Adrenal gland (tissue), 5 donors: ENCODE measurements around the gene BPHL.

Experiments
- CTCF ChIP-seq, 6 experiments: fragments of 450-650 bp in 4 of 6; fragments of 200-600 bp in 2 of 6; sonication (generic) in 1 of 6; IDR thresholded peaks; 1 replicate in 5 of 6; 2 replicates in 1 of 6; pipeline versions ENCODE4 v1.5.1 to v1.8.0; 2016 to 2021; ENCODE audit warnings: antibody characterized with exemption in 6 of 6, mild to moderate bottlenecking in 2 of 6, moderate library complexity in 1 of 6
- POLR2A ChIP-seq, 2 donors: fragments of 450-650 bp; IDR thresholded peaks; one replicate each; pipeline ENCODE4 v1.6.1; 2017; ENCODE audit warnings: antibody characterized with exemption in 2 of 2, mild to moderate bottlenecking in 2 of 2, moderate library complexity in 1 of 2
- donor health status: DM: no; HTN: no; CAD: no.

GRCh38 chr6:3165631-3166534, 47.4 kb downstream of the BPHL start:
- no peak for TF ChIP-seq CTCF (IDR thresholded peaks at IDR 0.05)
- no peak for TF ChIP-seq POLR2A (IDR thresholded peaks at IDR 0.05)
